H1 (cell line): Measurements from ENCODE around the gene FGD5. TPM values are rescaled to one million over a fixed set of nuclear protein-coding genes. Genes with fewer than 3 reads are reported as not detected.

Experiments
- ATF3 ChIP-seq: IDR thresholded peaks from 2 replicates; pipeline ENCODE4 v1.6.1; 2011; ENCODE audit warnings: low read depth, mild to moderate bottlenecking, low read length; ENCODE audit not compliant: insufficient read depth
- E2F6 ChIP-seq: IDR thresholded peaks from 2 replicates; pipeline ENCODE4 v1.6.1; 2012; ENCODE audit warnings: inconsistent platforms
- KDM1A ChIP-seq: fragments of 200-600, 300-600 bp; sonication (generic); IDR thresholded peaks from 2 replicates; pipeline ENCODE4 v1.7.1; 2016; ENCODE audit warnings: mild to moderate bottlenecking, low read length, borderline replicate concordance
- NANOG ChIP-seq: IDR thresholded peaks from 2 replicates; pipeline ENCODE4 v1.6.1; 2011; ENCODE audit warnings: low read length, low read depth, mild to moderate bottlenecking, inconsistent platforms; ENCODE audit not compliant: insufficient read depth, poor library complexity, severe bottlenecking
- RXRA ChIP-seq: IDR thresholded peaks from 2 replicates; pipeline ENCODE4 v1.6.1; 2011; ENCODE audit warnings: low read depth, mild to moderate bottlenecking, low read length, moderate library complexity; ENCODE audit not compliant: insufficient read depth
- SP2 ChIP-seq: IDR thresholded peaks from 2 replicates; pipeline ENCODE4 v1.6.1; 2012; ENCODE audit warnings: mild to moderate bottlenecking, low read length, inconsistent platforms
- TAF1 ChIP-seq: IDR thresholded peaks from 2 replicates; pipeline ENCODE4 v1.6.1; 2011; ENCODE audit warnings: mild to moderate bottlenecking, low read depth, low read length
- polyA plus RNA-seq, 7 experiments: library from polyadenylated mRNA; depleted of rRNA in 3 of 7; stranded (reverse) in 5 of 7; unstranded in 2 of 7; fragments of >200 nt in 5 of 7; fragments of 200-250 nt in 2 of 7; gene quantifications; 1 replicate in 5 of 7; 2 replicates in 1 of 7; 4 replicates in 1 of 7; pipeline versions ENCODE4 v1.2.1 to v1.2.3, GENCODE V29; 2011 to 2013; ENCODE audit warnings: missing spikeins in 2 of 7, mixed read lengths in 2 of 7
- total RNA-seq: library from RNA; stranded (reverse); fragmentation: NEBNext Ultra II Directional; extraction: Animal tissue kit (Norgen Biotek cat#: 25700); gene quantifications from 2 replicates; pipeline ENCODE4 v1.2.1, GENCODE V29; 2021

Gene FGD5
- total and polyA plus RNA-seq, 2 of the 8 experiments (the other 6 are each of a cell fraction or from before 2014, with no cell fraction given), result 4.7 to 14.3 TPM

- no peak for TF ChIP-seq NANOG
- no peak for TF ChIP-seq SP2
- TF ChIP-seq RXRA, result no peak
- TF ChIP-seq E2F6, result no peak
- no peak for TF ChIP-seq ATF3
- no peak for TF ChIP-seq TAF1
- no peak for TF ChIP-seq KDM1A
These were observed 115.2 kb downstream of the FGD5 start (continued) for GRCh38 chr3:14933820-14934425.
